Measurements from ENCODE around the gene PRRT3.
"Not testable (repeated sequence)": the region's sequence is repeated elsewhere in the genome, so short reads cannot be mapped to it uniquely, and the experiment has no call there.

The PRRT3 gene

GRCh38 chr3:9903238-9903624 is 49.0 kb downstream of the PRRT3 start:
- peaks cover 12 to 15% of the 10 kb centered on the region in 2 experiments for H3K4me1 ChIP-seq (ENCODE audit: control insufficient read depth in 1 of 2, insufficient read depth in 1 of 2, low read depth in 1 of 2, low read length in 1 of 2)
- no peak for TF ChIP-seq CTCF (IDR thresholded peaks at IDR 0.05)
- H3K36me3 ChIP-seq, result no peaks in the 10 kb centered on the region
- H3K9me3 ChIP-seq, result no peaks in the 10 kb centered on the region
- H3K27me3 ChIP-seq, result no peaks in the 10 kb centered on the region
- H3K4me3 ChIP-seq (ENCODE audit: low read depth in 1 of 2, low read length in 1 of 2), result no peak overlapping the region
- H3K27ac ChIP-seq, result no peak overlapping the region

- TF ChIP-seq CTCF (IDR thresholded peaks at IDR 0.05), result no peak
- H3K4me1 ChIP-seq (ENCODE audit: control insufficient read depth in 1 of 2, insufficient read depth in 1 of 2, low read depth in 1 of 2, low read length in 1 of 2), result peaks cover 12 to 15% of the 10 kb centered on the region in 2 experiments
- no peak within 1 kb of the TSS for H3K27ac ChIP-seq
- no peak within 1 kb of the TSS for H3K4me3 ChIP-seq (ENCODE audit: low read depth in 1 of 2, low read length in 1 of 2)
- H3K27me3 ChIP-seq, result no peaks in the 10 kb centered on the region
- H3K36me3 ChIP-seq, result no peaks in the 10 kb centered on the region
- no peaks in the 10 kb centered on the region for H3K9me3 ChIP-seq
Measured at GRCh38 chr3:9902372-9903237, 49.6 kb downstream of the PRRT3 start, which contains the start of gene IL17RE. IL17RE (plus strand) TSS chr3:9902848; CDS start chr3:9902933, 85 bp downstream.

- H3K4me1 ChIP-seq (ENCODE audit: control insufficient read depth in 1 of 2, insufficient read depth in 1 of 2, low read depth in 1 of 2, low read length in 1 of 2), result peaks cover 12 to 15% of the 10 kb centered on the region in 2 experiments
- no peak overlapping the region for H3K27ac ChIP-seq
- no peaks in the 10 kb centered on the region for H3K9me3 ChIP-seq
- no peaks in the 10 kb centered on the region for H3K27me3 ChIP-seq
- no peak for TF ChIP-seq CTCF (IDR thresholded peaks at IDR 0.05)
- no peak overlapping the region for H3K4me3 ChIP-seq (ENCODE audit: low read depth in 1 of 2, low read length in 1 of 2)
- no peaks in the 10 kb centered on the region for H3K36me3 ChIP-seq
Measured at GRCh38 chr3:9901967-9902366, 50.2 kb downstream of the PRRT3 start.

GRCh38 chr3:9900965-9901415 is 51.2 kb downstream of the PRRT3 start:
- not testable (repeated sequence) for H3K27me3 ChIP-seq; H3K4me3 ChIP-seq (ENCODE audit: low read depth in 1 of 2, low read length in 1 of 2); H3K9me3 ChIP-seq; H3K36me3 ChIP-seq; H3K27ac ChIP-seq
- H3K4me1 ChIP-seq (ENCODE audit: control insufficient read depth in 1 of 2, insufficient read depth in 1 of 2, low read depth in 1 of 2, low read length in 1 of 2), result peaks cover 12 to 15% of the 10 kb centered on the region in 2 experiments

- Histone ChIP-seq H3K27ac (no peak overlapping the region), H3K4me1 (ENCODE audit: control insufficient read depth in 1 of 2, insufficient read depth in 1 of 2, low read depth in 1 of 2, low read length in 1 of 2) (peaks cover 12 to 15% of the 10 kb centered on the region in 2 experiments), H3K27me3 (no peaks in the 10 kb centered on the region), H3K36me3 (no peaks in the 10 kb centered on the region), H3K9me3 (no peaks in the 10 kb centered on the region), H3K4me3 (ENCODE audit: low read depth in 1 of 2, low read length in 1 of 2) (no peak overlapping the region)
- TF ChIP-seq CTCF (IDR thresholded peaks at IDR 0.05), result no peak
Measured at GRCh38 chr3:9899289-9899791, 52.9 kb downstream of the PRRT3 start.
